ENCODE results near the gene VWA7.

The VWA7 gene

GRCh38 chr6:31767096-31767645 is 10.0 kb downstream of the VWA7 start (continued):
- no peak for TF ChIP-seq PATZ1 (CRISPR knock-in tag; IDR thresholded peaks at IDR 0.05; ENCODE audit: borderline replicate concordance)
- TF ChIP-seq CSDC2 (CRISPR knock-in tag; IDR thresholded peaks at IDR 0.05) = no peak

- TF ChIP-seq ZNF565 (CRISPR knock-in tag; conservative IDR thresholded peaks at IDR 0.05; ENCODE audit: low read depth) = no peak
- no peak for TF ChIP-seq CSDC2 (CRISPR knock-in tag; IDR thresholded peaks at IDR 0.05)
- no peak for TF ChIP-seq CSRNP3 (CRISPR knock-in tag; IDR thresholded peaks at IDR 0.05)
- no peak for TF ChIP-seq ZNF8 (CRISPR knock-in tag; IDR thresholded peaks at IDR 0.05)
- no peak for TF ChIP-seq ZNF70 (CRISPR knock-in tag; IDR thresholded peaks at IDR 0.05)
- TF ChIP-seq TOX (CRISPR knock-in tag; IDR thresholded peaks at IDR 0.05; ENCODE audit: borderline replicate concordance) = no peak
- TF ChIP-seq ZFP30 (CRISPR knock-in tag; IDR thresholded peaks at IDR 0.05) = no peak
- no peak for TF ChIP-seq ISL1 (CRISPR knock-in tag; IDR thresholded peaks at IDR 0.05)
- TF ChIP-seq GLIS3 (CRISPR knock-in tag; IDR thresholded peaks at IDR 0.05) = no peak
- TF ChIP-seq PPARA (CRISPR knock-in tag; IDR thresholded peaks at IDR 0.05; ENCODE audit: borderline replicate concordance) = no peak
- no peak for TF ChIP-seq BACH2 (CRISPR knock-in tag; IDR thresholded peaks at IDR 0.05; ENCODE audit: borderline replicate concordance)
- TF ChIP-seq ZC3H10 (CRISPR knock-in tag; IDR thresholded peaks at IDR 0.05) = no peak
- TF ChIP-seq ZFP3 (CRISPR knock-in tag; IDR thresholded peaks at IDR 0.05) = no peak
- ATAC-seq = peak; percentile 81
These were observed 11.0 kb downstream of the VWA7 start for GRCh38 chr6:31765910-31766794.

- no peak for ATAC-seq
- no peak for TF ChIP-seq ZFP30 (CRISPR knock-in tag; IDR thresholded peaks at IDR 0.05)
- no peak for TF ChIP-seq ZFP3 (CRISPR knock-in tag; IDR thresholded peaks at IDR 0.05)
- no peak for TF ChIP-seq RARB (CRISPR knock-in tag; IDR thresholded peaks at IDR 0.05)
- no peak for TF ChIP-seq CSDC2 (CRISPR knock-in tag; IDR thresholded peaks at IDR 0.05)
- TF ChIP-seq ESRRG (CRISPR knock-in tag; IDR thresholded peaks at IDR 0.05) = no peak
- no peak for TF ChIP-seq TOX (CRISPR knock-in tag; IDR thresholded peaks at IDR 0.05; ENCODE audit: borderline replicate concordance)
These were observed 11.6 kb downstream of the VWA7 start for GRCh38 chr6:31765559-31765909.

- no peak for ATAC-seq
- TF ChIP-seq CREB5 (CRISPR knock-in tag; IDR thresholded peaks at IDR 0.05; ENCODE audit: low read depth) = no peak
These were observed 12.9 kb downstream of the VWA7 start for GRCh38 chr6:31764198-31764597.

- TF ChIP-seq ZNF565 (CRISPR knock-in tag; conservative IDR thresholded peaks at IDR 0.05; ENCODE audit: low read depth) = no peak
- TF ChIP-seq OSR1 (CRISPR knock-in tag; IDR thresholded peaks at IDR 0.05) = no peak
- TF ChIP-seq CSRNP3 (CRISPR knock-in tag; IDR thresholded peaks at IDR 0.05) = no peak
- TF ChIP-seq TCF4 (CRISPR knock-in tag; IDR thresholded peaks at IDR 0.05; ENCODE audit: borderline replicate concordance) = no peak
- ATAC-seq = peak; percentile 73
These were observed 13.5 kb downstream of the VWA7 start for GRCh38 chr6:31763619-31763940.

Measured in SK-N-SH treated with all-trans-retinoic acid at 6 μM for 48 hours (cell line).